GM23338 (cell line): ENCODE results near the gene PDP2. TPM values are rescaled to one million over a fixed set of nuclear protein-coding genes. Genes with fewer than 3 reads are reported as not detected.

Experiments
- ATAC-seq: fragments of 200-7000 bp; cut with Tn5 transposase; 3 replicates; pipeline ENCODE4 v1.9.1; 2020
- DNase-seq: peaks from one replicate; pipeline ENCODE4 v3.0.0-alpha.2; 2015; ENCODE audit warnings: low spot score
- H2AFZ ChIP-seq: fragments of 200-600 bp; sonication (generic); 2 replicates; pipeline ENCODE4 v1.8.0; 2016; ENCODE audit warnings: antibody characterized with exemption, mild to moderate bottlenecking, moderate library complexity
- H3F3A ChIP-seq: fragments of 200-600 bp; sonication (generic); replicated peaks from 2 replicates; pipeline ENCODE4 v1.8.0; 2017; ENCODE audit warnings: antibody characterized with exemption, mixed run types, low read depth
- H3K27ac ChIP-seq: fragments of 200-600 bp; sonication (generic); 2 replicates; pipeline ENCODE4 v1.6.1; 2016; ENCODE audit warnings: low read depth
- H3K27me3 ChIP-seq: fragments of 200-600 bp; sonication (generic); 2 replicates; pipeline ENCODE4 v1.8.0; 2016; ENCODE audit warnings: mild to moderate bottlenecking, mixed run types, moderate library complexity; ENCODE audit not compliant: insufficient read depth
- H3K36me3 ChIP-seq: fragments of 200-600 bp; sonication (generic); 2 replicates; pipeline ENCODE4 v1.8.0; 2016; ENCODE audit warnings: mild to moderate bottlenecking; ENCODE audit not compliant: insufficient read depth
- H3K4me1 ChIP-seq: fragments of 200-600 bp; sonication (generic); 2 replicates; pipeline ENCODE4 v1.8.0; 2016; ENCODE audit warnings: mild to moderate bottlenecking, moderate library complexity; ENCODE audit not compliant: insufficient read depth
- H3K4me2 ChIP-seq: fragments of 200-600 bp; sonication (generic); 2 replicates; pipeline ENCODE4 v1.7.1; 2017; ENCODE audit warnings: mixed run types
- H3K4me3 ChIP-seq: fragments of 200-600 bp; sonication (generic); 2 replicates; pipeline ENCODE4 v1.6.1; 2016; ENCODE audit warnings: mixed run types
- H3K79me2 ChIP-seq: fragments of 200-600 bp; sonication (generic); replicated peaks from 2 replicates; pipeline ENCODE4 v1.8.0; 2017; ENCODE audit warnings: mild to moderate bottlenecking; ENCODE audit not compliant: insufficient read depth
- H3K9me2 ChIP-seq: fragments of 200-600 bp; sonication (generic); 2 replicates; pipeline ENCODE4 v1.8.0; 2017; ENCODE audit not compliant: insufficient read depth
- H4K20me1 ChIP-seq: fragments of 200-600 bp; sonication (generic); replicated peaks from 2 replicates; pipeline ENCODE4 v1.8.0; 2017; ENCODE audit warnings: mild to moderate bottlenecking; ENCODE audit not compliant: insufficient read depth
- H3K27ac Mint-ChIP-seq: 2 replicates; pipeline ENCODE4 v1.8.0; 2020; ENCODE audit warnings: inconsistent platforms, mild to moderate bottlenecking, moderate library complexity, mixed read lengths
- H3K27me3 Mint-ChIP-seq: 3 replicates; pipeline ENCODE4 v1.8.0; 2022; ENCODE audit warnings: low read depth, mild to moderate bottlenecking, moderate library complexity, mixed read lengths, inconsistent platforms; ENCODE audit not compliant: insufficient read depth, poor library complexity
- H3K36me3 Mint-ChIP-seq: 3 replicates; pipeline ENCODE4 v1.8.0; 2021; ENCODE audit warnings: low read depth, mild to moderate bottlenecking, inconsistent platforms, moderate library complexity, mixed read lengths
- H3K4me1 Mint-ChIP-seq: 3 replicates; pipeline ENCODE4 v1.8.0; 2020; ENCODE audit warnings: mild to moderate bottlenecking, inconsistent platforms, mixed read lengths
- H3K4me3 Mint-ChIP-seq: 3 replicates; pipeline ENCODE4 v1.8.0; 2021; ENCODE audit warnings: moderate library complexity, mild to moderate bottlenecking, inconsistent platforms, mixed read lengths
- H3K9me3 Mint-ChIP-seq: 3 replicates; pipeline ENCODE4 v1.8.0; 2020; ENCODE audit warnings: moderate library complexity, mild to moderate bottlenecking, inconsistent platforms, mixed read lengths
- JUNB ChIP-seq: IDR thresholded peaks from one replicate; pipeline ENCODE4 v1.6.1; 2016; ENCODE audit warnings: antibody characterized with exemption; ENCODE audit not compliant: unreplicated experiment
- polyA plus RNA-seq: library from polyadenylated mRNA; unstranded; fragments of >200 nt; fragmentation: Nextera tagmentation; extraction: Ambion mirVana; gene quantifications from 2 replicates; pipeline ENCODE4 v1.2.1, GENCODE V29; 2016
- total RNA-seq: library from RNA; depleted of rRNA; stranded (reverse); fragments of >200 nt; shearing (Covaris generic); gene quantifications from 2 replicates; pipeline ENCODE4 v1.2.3, GENCODE V29; 2014
- TF ChIP-seq, protein P1 (sequence below): IDR thresholded peaks from one replicate; pipeline ENCODE4 v1.6.1; 2018; ENCODE audit warnings: antibody characterized with exemption; ENCODE audit not compliant: unreplicated experiment
- TF ChIP-seq, protein P2 (sequence below): fragments of 250-450 bp; sonication (Bioruptor Pico); IDR thresholded peaks from 2 replicates; pipeline ENCODE4 v1.5.0; 2020; ENCODE audit warnings: mild to moderate bottlenecking, moderate library complexity

The PDP2 gene
- total and polyA plus RNA-seq, 2 experiments from 2014 or later: 9.0 to 23.2 TPM

DNA sequence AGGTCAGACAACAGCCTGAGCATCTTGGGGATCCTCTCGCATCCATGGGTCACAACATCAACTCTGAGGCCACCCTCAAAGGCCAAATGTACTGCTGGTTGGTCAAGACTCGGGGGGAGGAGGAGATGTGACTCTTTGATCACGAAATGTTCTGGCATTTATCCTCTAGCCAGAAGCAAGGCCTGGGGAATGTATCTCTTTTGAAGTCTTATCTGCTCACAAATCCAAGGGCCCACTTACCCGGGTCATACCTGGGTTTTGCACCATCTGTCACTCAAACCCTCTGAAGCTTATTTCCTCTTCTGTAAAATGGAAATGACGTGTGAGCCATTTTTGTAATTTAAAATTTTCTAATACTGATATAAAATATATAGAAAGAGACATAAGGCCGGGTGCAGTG is 22.9 kb upstream of the PDP2 start:
- no peaks in the 10 kb centered on the region for H3K9me3 Mint-ChIP-seq
- H3K36me3 Mint-ChIP-seq: no peaks in the 10 kb centered on the region
- H3K4me1 Mint-ChIP-seq: no peaks in the 10 kb centered on the region

DNA sequence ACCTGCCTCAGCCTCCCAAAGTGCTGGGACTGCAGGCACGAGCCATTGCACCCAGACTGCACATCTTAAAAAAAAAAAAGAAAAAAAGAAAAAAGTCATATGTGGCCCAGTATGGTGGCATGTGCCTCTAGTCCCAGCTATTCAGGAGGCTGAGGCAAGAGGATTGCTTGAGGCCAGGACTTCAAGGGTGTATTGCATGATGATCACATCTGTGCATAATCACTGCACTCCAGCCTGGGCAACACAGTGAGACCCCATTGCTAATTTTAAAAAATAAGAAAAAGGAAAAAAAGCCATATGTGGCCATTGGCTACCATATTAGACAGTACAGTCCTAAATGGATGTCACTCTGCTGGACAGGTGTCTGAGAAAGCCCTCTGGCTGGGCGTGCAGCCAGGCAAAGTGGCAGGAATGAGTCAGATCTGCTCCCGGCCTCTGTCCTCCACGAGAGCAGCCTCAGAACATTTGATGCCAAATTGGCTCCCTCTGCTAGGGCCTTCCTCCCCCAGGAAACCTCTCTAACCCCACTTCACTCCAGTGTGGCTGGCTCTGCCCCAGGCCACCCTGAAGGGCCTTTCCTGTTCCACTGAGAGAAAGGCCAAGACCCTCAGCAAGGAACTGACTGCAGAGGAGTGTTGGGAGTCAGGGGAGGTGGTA is 21.4 kb upstream of the PDP2 start:
- no peak for ATAC-seq
- no peak overlapping the region for H2AFZ ChIP-seq
- Mint-ChIP-seq H3K36me3 (no peaks in the 10 kb centered on the region), H3K27ac (no peak overlapping the region), H3K27me3 (no peaks in the 10 kb centered on the region), H3K4me3 (no peak overlapping the region), H3K9me3 (no peaks in the 10 kb centered on the region), H3K4me1 (no peaks in the 10 kb centered on the region)
- no peaks in the 10 kb centered on the region for H3K79me2 ChIP-seq
- no peak for DNase-seq
- no peaks in the 10 kb centered on the region for H3F3A ChIP-seq
- no peaks in the 10 kb centered on the region for H4K20me1 ChIP-seq
- no peak overlapping the region for H3K4me2 ChIP-seq
- no peak overlapping the region for H3K4me3 ChIP-seq
- H3K27ac ChIP-seq: no peak overlapping the region
- H3K4me1 ChIP-seq: no peaks in the 10 kb centered on the region
- no peaks in the 10 kb centered on the region for H3K9me2 ChIP-seq
- H3K27me3 ChIP-seq: no peaks in the 10 kb centered on the region
- TF ChIP-seq, protein P1, sequence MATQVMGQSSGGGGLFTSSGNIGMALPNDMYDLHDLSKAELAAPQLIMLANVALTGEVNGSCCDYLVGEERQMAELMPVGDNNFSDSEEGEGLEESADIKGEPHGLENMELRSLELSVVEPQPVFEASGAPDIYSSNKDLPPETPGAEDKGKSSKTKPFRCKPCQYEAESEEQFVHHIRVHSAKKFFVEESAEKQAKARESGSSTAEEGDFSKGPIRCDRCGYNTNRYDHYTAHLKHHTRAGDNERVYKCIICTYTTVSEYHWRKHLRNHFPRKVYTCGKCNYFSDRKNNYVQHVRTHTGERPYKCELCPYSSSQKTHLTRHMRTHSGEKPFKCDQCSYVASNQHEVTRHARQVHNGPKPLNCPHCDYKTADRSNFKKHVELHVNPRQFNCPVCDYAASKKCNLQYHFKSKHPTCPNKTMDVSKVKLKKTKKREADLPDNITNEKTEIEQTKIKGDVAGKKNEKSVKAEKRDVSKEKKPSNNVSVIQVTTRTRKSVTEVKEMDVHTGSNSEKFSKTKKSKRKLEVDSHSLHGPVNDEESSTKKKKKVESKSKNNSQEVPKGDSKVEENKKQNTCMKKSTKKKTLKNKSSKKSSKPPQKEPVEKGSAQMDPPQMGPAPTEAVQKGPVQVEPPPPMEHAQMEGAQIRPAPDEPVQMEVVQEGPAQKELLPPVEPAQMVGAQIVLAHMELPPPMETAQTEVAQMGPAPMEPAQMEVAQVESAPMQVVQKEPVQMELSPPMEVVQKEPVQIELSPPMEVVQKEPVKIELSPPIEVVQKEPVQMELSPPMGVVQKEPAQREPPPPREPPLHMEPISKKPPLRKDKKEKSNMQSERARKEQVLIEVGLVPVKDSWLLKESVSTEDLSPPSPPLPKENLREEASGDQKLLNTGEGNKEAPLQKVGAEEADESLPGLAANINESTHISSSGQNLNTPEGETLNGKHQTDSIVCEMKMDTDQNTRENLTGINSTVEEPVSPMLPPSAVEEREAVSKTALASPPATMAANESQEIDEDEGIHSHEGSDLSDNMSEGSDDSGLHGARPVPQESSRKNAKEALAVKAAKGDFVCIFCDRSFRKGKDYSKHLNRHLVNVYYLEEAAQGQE: no peak
- TF ChIP-seq, protein P2, sequence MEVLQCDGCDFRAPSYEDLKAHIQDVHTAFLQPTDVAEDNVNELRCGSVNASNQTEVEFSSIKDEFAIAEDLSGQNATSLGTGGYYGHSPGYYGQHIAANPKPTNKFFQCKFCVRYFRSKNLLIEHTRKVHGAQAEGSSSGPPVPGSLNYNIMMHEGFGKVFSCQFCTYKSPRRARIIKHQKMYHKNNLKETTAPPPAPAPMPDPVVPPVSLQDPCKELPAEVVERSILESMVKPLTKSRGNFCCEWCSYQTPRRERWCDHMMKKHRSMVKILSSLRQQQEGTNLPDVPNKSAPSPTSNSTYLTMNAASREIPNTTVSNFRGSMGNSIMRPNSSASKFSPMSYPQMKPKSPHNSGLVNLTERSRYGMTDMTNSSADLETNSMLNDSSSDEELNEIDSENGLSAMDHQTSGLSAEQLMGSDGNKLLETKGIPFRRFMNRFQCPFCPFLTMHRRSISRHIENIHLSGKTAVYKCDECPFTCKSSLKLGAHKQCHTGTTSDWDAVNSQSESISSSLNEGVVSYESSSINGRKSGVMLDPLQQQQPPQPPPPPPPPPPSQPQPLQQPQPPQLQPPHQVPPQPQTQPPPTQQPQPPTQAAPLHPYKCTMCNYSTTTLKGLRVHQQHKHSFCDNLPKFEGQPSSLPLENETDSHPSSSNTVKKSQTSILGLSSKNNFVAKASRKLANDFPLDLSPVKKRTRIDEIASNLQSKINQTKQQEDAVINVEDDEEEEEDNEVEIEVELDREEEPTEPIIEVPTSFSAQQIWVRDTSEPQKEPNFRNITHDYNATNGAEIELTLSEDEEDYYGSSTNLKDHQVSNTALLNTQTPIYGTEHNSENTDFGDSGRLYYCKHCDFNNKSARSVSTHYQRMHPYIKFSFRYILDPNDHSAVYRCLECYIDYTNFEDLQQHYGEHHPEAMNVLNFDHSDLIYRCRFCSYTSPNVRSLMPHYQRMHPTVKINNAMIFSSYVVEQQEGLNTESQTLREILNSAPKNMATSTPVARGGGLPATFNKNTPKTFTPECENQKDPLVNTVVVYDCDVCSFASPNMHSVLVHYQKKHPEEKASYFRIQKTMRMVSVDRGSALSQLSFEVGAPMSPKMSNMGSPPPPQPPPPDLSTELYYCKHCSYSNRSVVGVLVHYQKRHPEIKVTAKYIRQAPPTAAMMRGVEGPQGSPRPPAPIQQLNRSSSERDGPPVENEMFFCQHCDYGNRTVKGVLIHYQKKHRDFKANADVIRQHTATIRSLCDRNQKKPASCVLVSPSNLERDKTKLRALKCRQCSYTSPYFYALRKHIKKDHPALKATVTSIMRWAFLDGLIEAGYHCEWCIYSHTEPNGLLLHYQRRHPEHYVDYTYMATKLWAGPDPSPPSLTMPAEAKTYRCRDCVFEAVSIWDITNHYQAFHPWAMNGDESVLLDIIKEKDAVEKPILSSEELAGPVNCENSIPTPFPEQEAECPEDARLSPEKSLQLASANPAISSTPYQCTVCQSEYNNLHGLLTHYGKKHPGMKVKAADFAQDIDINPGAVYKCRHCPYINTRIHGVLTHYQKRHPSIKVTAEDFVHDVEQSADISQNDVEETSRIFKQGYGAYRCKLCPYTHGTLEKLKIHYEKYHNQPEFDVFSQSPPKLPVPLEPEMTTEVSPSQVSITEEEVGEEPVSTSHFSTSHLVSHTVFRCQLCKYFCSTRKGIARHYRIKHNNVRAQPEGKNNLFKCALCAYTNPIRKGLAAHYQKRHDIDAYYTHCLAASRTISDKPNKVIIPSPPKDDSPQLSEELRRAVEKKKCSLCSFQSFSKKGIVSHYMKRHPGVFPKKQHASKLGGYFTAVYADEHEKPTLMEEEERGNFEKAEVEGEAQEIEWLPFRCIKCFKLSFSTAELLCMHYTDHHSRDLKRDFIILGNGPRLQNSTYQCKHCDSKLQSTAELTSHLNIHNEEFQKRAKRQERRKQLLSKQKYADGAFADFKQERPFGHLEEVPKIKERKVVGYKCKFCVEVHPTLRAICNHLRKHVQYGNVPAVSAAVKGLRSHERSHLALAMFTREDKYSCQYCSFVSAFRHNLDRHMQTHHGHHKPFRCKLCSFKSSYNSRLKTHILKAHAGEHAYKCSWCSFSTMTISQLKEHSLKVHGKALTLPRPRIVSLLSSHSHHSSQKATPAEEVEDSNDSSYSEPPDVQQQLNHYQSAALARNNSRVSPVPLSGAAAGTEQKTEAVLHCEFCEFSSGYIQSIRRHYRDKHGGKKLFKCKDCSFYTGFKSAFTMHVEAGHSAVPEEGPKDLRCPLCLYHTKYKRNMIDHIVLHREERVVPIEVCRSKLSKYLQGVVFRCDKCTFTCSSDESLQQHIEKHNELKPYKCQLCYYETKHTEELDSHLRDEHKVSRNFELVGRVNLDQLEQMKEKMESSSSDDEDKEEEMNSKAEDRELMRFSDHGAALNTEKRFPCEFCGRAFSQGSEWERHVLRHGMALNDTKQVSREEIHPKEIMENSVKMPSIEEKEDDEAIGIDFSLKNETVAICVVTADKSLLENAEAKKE (CRISPR knock-in tag): no peak
- H3K36me3 ChIP-seq: no peaks in the 10 kb centered on the region

More for the DNA sequence above, 22.9 kb upstream of the PDP2 start:
- Mint-ChIP-seq H3K27ac (no peak overlapping the region), H3K4me3 (no peak overlapping the region), H3K27me3 (peaks cover 2% of the 10 kb centered on the region)
- Histone ChIP-seq H3K27ac (no peak overlapping the region), H4K20me1 (no peaks in the 10 kb centered on the region), H3K9me2 (no peaks in the 10 kb centered on the region), H3K4me3 (no peak overlapping the region), H3K36me3 (no peaks in the 10 kb centered on the region), H3K4me2 (no peak overlapping the region), H3K4me1 (no peaks in the 10 kb centered on the region), H3K27me3 (no peaks in the 10 kb centered on the region), H2AFZ (no peak overlapping the region), H3F3A (no peaks in the 10 kb centered on the region), H3K79me2 (no peaks in the 10 kb centered on the region)
- DNase-seq (no peak), ATAC-seq (no peak)
- no peak for TF ChIP-seq JUNB
